ENCODE results near the gene TAF1A.

Gene TAF1A

DNA sequence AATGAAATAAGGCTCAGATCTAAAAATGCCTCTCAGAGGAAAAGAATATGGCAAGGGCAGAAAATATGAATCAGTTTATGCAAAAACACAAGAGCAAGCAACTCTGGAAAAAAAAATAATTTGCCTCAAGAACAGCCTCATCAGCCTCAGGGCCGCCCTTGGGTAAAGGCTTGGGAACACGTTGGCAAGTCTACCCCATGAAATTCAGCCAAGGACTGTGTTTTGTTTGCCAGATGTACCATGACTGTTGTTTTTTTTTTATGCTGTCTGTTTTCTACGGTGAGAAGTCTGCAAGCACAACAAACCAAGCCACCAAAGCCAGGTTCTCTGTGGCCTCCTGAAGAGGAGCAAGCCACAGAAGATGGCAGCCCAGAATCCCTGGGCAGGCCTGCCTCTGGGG is 59.8 kb downstream of the TAF1A start:
- no peak for TF ChIP-seq EZH2 (IDR thresholded peaks at IDR 0.05; ENCODE audit: borderline replicate concordance, low read length)
- TF ChIP-seq, protein P1, sequence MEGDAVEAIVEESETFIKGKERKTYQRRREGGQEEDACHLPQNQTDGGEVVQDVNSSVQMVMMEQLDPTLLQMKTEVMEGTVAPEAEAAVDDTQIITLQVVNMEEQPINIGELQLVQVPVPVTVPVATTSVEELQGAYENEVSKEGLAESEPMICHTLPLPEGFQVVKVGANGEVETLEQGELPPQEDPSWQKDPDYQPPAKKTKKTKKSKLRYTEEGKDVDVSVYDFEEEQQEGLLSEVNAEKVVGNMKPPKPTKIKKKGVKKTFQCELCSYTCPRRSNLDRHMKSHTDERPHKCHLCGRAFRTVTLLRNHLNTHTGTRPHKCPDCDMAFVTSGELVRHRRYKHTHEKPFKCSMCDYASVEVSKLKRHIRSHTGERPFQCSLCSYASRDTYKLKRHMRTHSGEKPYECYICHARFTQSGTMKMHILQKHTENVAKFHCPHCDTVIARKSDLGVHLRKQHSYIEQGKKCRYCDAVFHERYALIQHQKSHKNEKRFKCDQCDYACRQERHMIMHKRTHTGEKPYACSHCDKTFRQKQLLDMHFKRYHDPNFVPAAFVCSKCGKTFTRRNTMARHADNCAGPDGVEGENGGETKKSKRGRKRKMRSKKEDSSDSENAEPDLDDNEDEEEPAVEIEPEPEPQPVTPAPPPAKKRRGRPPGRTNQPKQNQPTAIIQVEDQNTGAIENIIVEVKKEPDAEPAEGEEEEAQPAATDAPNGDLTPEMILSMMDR (IDR thresholded peaks at IDR 0.05; ENCODE audit: low read length), result no peak
- no peak overlapping the region for H3K4me3 ChIP-seq (ENCODE audit: low read depth, low read length, poor library complexity, severe bottlenecking)
- no peaks in the 10 kb centered on the region for H3F3A ChIP-seq (ENCODE audit: insufficient read depth, low read length)
- no peaks in the 10 kb centered on the region for H3K9me3 ChIP-seq (ENCODE audit: low read length)
- H3K9me2 ChIP-seq (ENCODE audit: low read depth, low read length), result no peaks in the 10 kb centered on the region
- no peaks in the 10 kb centered on the region for H3K79me2 ChIP-seq (ENCODE audit: insufficient read depth, low read length)
- no peak overlapping the region for H2AFZ ChIP-seq (ENCODE audit: low read length)
- H3K36me3 ChIP-seq (ENCODE audit: insufficient read depth, low read length), result no peaks in the 10 kb centered on the region
- no peaks in the 10 kb centered on the region for H3K27me3 ChIP-seq (ENCODE audit: insufficient read depth, low read length)
- H3K4me2 ChIP-seq (ENCODE audit: low read length), result no peak overlapping the region
- no peak overlapping the region for H3K9ac ChIP-seq (ENCODE audit: low read length)
- no peaks in the 10 kb centered on the region for H3K4me1 ChIP-seq (ENCODE audit: insufficient read depth, low read length, severe bottlenecking)
- no peaks in the 10 kb centered on the region for H4K20me1 ChIP-seq (ENCODE audit: insufficient read depth, low read length)
- H3K27ac ChIP-seq (ENCODE audit: low read depth, low read length, poor library complexity, severe bottlenecking), result no peak overlapping the region

DNA sequence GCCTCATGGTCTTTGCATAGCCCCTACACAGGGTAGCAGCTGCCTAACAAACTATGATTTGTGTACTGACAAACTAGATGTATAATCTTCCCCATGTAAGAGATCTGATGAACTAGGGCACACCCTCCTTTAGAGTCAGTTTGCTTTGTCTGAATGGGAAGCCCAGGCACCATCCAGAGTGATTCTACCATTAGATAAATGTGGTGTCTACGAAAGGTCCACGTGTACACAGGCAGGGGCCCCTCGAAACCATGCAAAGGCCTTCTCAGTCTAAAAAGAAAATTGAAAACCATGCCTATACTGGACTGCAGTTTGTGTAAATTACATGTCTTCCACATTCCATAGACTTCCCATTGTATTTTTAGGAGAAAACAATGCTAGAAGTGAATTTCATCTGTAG is 60.6 kb downstream of the TAF1A start:
- Histone ChIP-seq H3F3A (ENCODE audit: insufficient read depth, low read length) (no peaks in the 10 kb centered on the region), H3K4me2 (ENCODE audit: low read length) (no peak overlapping the region), H3K9ac (ENCODE audit: low read length) (no peak overlapping the region), H3K36me3 (ENCODE audit: insufficient read depth, low read length) (no peaks in the 10 kb centered on the region), H3K9me3 (ENCODE audit: low read length) (no peaks in the 10 kb centered on the region), H3K4me3 (ENCODE audit: low read depth, low read length, poor library complexity, severe bottlenecking) (no peak overlapping the region), H3K27me3 (ENCODE audit: insufficient read depth, low read length) (no peaks in the 10 kb centered on the region), H2AFZ (ENCODE audit: low read length) (no peak overlapping the region), H3K27ac (ENCODE audit: low read depth, low read length, poor library complexity, severe bottlenecking) (no peak overlapping the region), H3K79me2 (ENCODE audit: insufficient read depth, low read length) (no peaks in the 10 kb centered on the region), H3K4me1 (ENCODE audit: insufficient read depth, low read length, severe bottlenecking) (no peaks in the 10 kb centered on the region), H4K20me1 (ENCODE audit: insufficient read depth, low read length) (no peaks in the 10 kb centered on the region), H3K9me2 (ENCODE audit: low read depth, low read length) (no peaks in the 10 kb centered on the region)
- TF ChIP-seq EZH2 (IDR thresholded peaks at IDR 0.05; ENCODE audit: borderline replicate concordance, low read length), result no peak
- TF ChIP-seq, protein P1 (IDR thresholded peaks at IDR 0.05; ENCODE audit: low read length), result no peak

DNA sequence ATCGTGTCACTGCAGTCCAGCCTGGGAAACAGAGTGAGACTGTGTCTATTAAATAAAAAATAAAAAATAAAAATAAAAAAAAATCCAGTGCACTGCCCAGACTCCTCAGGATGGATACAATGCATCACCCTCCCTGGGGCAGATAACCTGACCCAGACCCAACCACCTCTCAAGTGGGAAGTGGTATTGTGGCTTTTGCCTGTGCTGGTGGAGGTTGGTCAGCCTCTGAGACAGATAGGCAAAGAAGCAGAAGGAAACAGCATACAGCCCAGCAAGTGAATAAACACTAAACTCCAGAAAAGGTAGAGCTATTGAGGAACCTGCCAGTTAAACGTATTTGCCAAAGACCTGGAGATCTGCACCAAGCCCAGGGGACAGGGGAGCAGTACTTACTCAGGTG is 63.8 kb downstream of the TAF1A start:
- Histone ChIP-seq H3K36me3 (ENCODE audit: insufficient read depth, low read length) (no peaks in the 10 kb centered on the region), H3K79me2 (ENCODE audit: insufficient read depth, low read length) (no peaks in the 10 kb centered on the region), H2AFZ (ENCODE audit: low read length) (no peak overlapping the region), H3K9ac (ENCODE audit: low read length) (no peak overlapping the region), H3K4me3 (ENCODE audit: low read depth, low read length, poor library complexity, severe bottlenecking) (no peak overlapping the region), H3K9me2 (ENCODE audit: low read depth, low read length) (no peaks in the 10 kb centered on the region), H3F3A (ENCODE audit: insufficient read depth, low read length) (no peaks in the 10 kb centered on the region), H3K4me2 (ENCODE audit: low read length) (no peak overlapping the region), H4K20me1 (ENCODE audit: insufficient read depth, low read length) (no peaks in the 10 kb centered on the region), H3K27me3 (ENCODE audit: insufficient read depth, low read length) (no peaks in the 10 kb centered on the region), H3K4me1 (ENCODE audit: insufficient read depth, low read length, severe bottlenecking) (no peaks in the 10 kb centered on the region), H3K9me3 (ENCODE audit: low read length) (no peaks in the 10 kb centered on the region), H3K27ac (ENCODE audit: low read depth, low read length, poor library complexity, severe bottlenecking) (no peak overlapping the region)
- TF ChIP-seq EZH2 (IDR thresholded peaks at IDR 0.05; ENCODE audit: borderline replicate concordance, low read length), result no peak
- TF ChIP-seq, protein P1 (IDR thresholded peaks at IDR 0.05; ENCODE audit: low read length), result no peak
